Ramos (cell line): Measurements from ENCODE around the gene FHIT.

Source experiments
- in situ Hi-C: fragments of 300-500 bp; cut with MboI; formaldehyde crosslinking; loops from one replicate; pipeline ENCODE4 v1.14.3; 2022; ENCODE audit warnings: low sequenced_read_pairs; ENCODE audit not compliant: unreplicated experiment

FHIT gene

DNA sequence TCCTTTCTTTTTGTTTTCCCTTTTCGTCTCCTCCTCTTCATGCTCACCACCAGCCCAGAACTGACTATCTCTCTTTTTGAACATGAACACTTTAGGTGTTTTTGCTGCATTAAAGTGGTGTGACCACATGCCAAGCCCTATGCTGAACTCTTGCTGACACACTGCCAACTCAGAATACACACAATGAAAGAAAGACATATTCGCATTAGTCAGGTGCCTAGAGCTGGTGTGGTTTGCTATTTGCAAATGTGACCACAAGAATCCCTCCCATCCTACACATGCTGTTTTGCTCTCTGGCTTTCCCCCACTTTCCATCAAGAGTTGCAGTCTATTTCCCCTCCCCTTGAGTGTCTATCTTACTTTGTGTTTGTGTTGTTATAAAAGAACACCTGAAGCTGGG, 1233.6 kb downstream of the FHIT start:
- in situ Hi-C loops: no loop called here

- in situ Hi-C loops: no loop called here
Observed at GRCh38 chr3:60015032-60015705, 1236.1 kb downstream of the FHIT start.

DNA sequence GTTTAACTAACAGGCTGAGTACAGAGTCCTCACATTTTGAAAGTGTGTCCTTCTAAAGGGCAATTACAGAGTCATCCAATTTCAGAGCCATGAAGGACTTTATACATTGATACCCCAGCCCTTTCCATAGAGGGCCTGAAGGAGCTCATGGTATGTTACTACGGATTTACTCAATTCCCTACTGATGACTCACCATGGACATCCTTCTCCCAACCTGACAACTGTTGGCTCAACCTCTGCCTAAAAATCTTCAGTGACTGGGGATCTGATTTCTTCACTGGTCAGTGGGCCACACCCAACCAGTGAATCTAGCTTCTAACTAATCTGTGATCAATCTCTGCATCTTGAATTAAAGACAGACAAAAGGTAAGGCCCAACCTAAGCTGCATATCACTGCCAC, 1238.0 kb downstream of the FHIT start:
- in situ Hi-C loops: no loop called here

DNA sequence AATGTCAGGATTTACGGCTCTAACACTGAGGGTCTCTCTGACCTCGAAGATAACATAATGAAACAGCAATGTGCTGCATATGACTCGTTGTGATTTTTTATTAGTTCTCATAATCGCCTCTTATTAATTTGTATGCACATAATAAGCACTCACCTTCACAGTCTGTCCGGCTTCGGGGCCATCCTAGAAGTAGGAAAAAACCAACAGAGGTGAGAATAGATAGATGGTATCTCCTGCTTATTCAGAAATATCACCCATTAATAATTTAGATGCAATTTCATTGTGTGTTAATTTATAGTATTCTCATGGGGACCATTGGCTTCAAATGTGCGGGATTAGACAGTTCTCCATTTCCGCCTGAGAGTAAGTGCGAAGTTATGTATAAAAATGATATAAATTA, 1240.0 kb downstream of the FHIT start:
- in situ Hi-C loops: no loop called here

GRCh38 chr3:60010781-60011180, 1240.5 kb downstream of the FHIT start:
- in situ Hi-C loops: no loop called here

- in situ Hi-C loops: no loop called here
Observed at GRCh38 chr3:60009931-60010478, 1241.2 kb downstream of the FHIT start.

DNA sequence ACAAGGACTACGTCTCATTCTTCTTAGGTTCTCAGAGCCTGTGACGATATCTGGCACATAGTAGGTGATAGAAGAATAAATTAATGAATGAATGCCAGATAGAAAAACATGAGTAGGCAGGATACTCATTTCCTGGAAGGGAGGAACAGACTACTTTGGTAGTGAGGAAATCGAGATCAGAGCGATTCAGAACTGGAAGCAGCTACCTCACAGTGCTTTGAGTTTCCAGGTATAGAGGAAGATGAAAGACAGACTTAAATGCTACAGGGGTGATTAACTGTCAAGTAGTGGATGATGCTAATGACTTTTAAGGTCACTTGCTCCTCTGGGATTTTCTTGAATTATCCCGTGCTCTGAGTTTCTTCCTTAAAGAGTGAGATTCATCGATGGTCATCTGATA, 1249.9 kb downstream of the FHIT start:
- in situ Hi-C loops: no loop called here

GRCh38 chr3:60000311-60001105, 1250.7 kb downstream of the FHIT start:
- in situ Hi-C loops: no loop called here

DNA sequence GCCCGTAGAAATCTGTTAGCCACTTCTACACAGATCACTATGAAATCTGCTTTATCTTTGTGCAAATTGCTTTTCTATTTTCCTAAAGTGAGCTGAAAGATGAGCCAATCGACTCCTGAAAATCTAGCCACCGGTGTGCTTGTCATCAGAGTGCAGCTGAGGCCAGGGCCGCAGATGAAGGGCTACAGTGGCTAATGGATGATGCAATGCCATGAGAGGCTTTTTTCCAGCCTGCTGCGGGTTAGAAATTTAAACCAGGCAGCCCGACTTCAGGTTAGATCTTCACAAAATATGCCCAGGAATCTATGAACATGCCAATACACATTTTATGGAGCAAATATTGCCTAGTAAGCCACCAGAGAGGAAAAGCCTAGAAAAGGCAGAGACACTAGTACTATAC, 1253.2 kb downstream of the FHIT start:
- in situ Hi-C loops: no loop called here

- in situ Hi-C loops: no loop called here
Observed at GRCh38 chr3:59997583-59997982, 1253.7 kb downstream of the FHIT start.

DNA sequence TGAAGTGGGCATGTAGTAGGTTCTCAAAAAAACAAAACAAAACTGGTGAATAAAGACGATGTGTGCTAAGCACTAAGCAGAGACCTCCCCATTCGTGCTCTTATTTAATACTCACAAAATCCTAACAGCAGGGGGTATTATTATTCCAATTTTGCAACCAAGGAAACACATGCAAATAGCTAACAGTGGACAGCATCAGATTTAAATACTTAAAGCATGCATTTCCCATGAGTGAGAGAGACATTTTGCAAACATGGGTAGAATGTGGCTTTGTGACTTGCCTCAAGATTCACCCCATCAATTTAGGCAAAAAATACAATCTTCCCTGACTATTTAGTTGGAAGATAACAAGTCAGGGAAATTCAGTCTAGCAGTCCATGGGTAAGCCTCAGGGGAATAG, 1255.2 kb downstream of the FHIT start:
- in situ Hi-C loops: no loop called here

GRCh38 chr3:59995563-59995962, 1255.7 kb downstream of the FHIT start:
- in situ Hi-C loops: no loop called here

GRCh38 chr3:59994732-59995304, 1256.4 kb downstream of the FHIT start:
- in situ Hi-C loops: no loop called here

GRCh38 chr3:59992578-59992977, 1258.7 kb downstream of the FHIT start:
- in situ Hi-C loops: no loop called here

DNA sequence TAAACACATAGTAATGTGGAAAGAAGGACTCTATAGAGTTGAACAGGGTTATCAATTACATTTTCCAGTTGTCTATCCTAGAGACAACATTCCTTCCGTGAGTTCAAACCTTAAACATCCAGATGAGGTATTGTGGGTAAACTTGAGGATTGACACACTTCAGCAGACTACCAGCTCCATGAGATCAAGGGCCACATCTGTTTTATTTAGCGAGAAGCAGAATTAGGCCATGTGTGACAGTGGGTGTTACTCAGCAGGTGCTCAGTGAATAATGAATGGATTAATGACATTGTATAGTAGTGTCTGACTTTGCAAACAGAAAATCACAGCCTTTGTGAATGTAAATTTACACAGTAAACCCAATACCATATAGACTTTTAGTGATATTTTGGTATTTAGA, 1260.3 kb downstream of the FHIT start:
- in situ Hi-C loops: no loop called here

GRCh38 chr3:59982510-59982909, 1268.7 kb downstream of the FHIT start:
- in situ Hi-C loops: no loop called here

GRCh38 chr3:59981377-59981776, 1269.9 kb downstream of the FHIT start:
- in situ Hi-C loops: no loop called here

DNA sequence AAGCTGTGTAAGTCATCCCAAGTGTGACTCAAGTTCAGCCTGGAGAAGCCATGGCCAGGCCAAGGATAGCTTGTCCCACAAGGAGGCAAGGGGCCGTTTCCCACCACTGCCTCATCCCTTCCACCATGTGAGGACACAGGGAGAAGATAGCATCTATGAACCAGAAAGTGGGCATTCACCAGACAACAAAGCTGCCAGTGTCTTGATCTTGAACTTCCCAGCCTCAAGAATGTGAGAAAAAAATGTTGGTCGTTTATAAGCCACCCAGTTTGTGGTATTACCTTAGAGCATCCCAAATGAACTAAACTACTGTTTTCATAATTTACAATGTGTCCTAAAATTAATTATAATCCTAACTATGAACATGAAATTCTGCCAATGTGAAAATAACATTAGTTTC, 1270.7 kb downstream of the FHIT start:
- in situ Hi-C loops: no loop called here

DNA sequence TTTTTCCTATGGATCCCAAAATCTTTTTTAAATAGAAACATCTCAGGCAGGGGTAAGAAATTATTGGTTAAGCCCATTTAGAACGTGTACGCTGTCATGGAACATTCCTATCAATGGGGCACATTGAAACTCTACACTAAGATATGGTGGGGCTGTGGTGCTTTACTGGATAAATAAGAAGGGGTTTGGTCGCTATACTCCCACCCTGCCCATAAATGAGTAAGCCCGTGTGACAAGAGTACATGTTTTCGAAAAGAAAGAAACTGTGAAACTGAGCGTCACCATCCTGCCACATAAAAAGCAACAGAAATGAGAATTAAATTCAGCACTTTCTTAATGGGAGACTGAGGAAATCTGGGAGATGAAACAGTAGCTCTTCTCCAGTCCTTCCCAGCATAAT, 1271.7 kb downstream of the FHIT start:
- in situ Hi-C loops: no loop called here

GRCh38 chr3:59978979-59979378, 1272.3 kb downstream of the FHIT start:
- in situ Hi-C loops: no loop called here

GRCh38 chr3:59970796-59971195, 1280.5 kb downstream of the FHIT start:
- in situ Hi-C loops: no loop called here
